HFFc6 (cell line): ENCODE results near the gene HECTD3. TPM values are rescaled to one million over a fixed set of nuclear protein-coding genes. Genes with fewer than 3 reads are reported as not detected.

Source experiments
- DNase-seq: peaks from one replicate; pipeline ENCODE4 v3.0.0-alpha.2; 2018
- H3K27ac Mint-ChIP-seq: 2 replicates; pipeline ENCODE4 v1.8.0; 2020; ENCODE audit warnings: mild to moderate bottlenecking, mixed read lengths
- H3K27me3 Mint-ChIP-seq: 2 replicates; pipeline ENCODE4 v1.8.0; 2021; ENCODE audit warnings: mild to moderate bottlenecking, moderate library complexity, mixed read lengths; ENCODE audit not compliant: insufficient read depth
- H3K36me3 Mint-ChIP-seq: 2 replicates; pipeline ENCODE4 v1.8.0; 2021; ENCODE audit warnings: low read depth, mixed read lengths
- H3K4me1 Mint-ChIP-seq: 2 replicates; pipeline ENCODE4 v1.8.0; 2020; ENCODE audit warnings: low read depth, mixed read lengths
- H3K4me3 Mint-ChIP-seq: 2 replicates; pipeline ENCODE4 v1.8.0; 2020; ENCODE audit warnings: mild to moderate bottlenecking, moderate library complexity, mixed read lengths
- H3K9me3 Mint-ChIP-seq: 2 replicates; pipeline ENCODE4 v1.8.0; 2020; ENCODE audit warnings: mild to moderate bottlenecking, mixed read lengths
- total RNA-seq, 6 experiments: library from RNA; stranded (reverse); fragmentation: NEBNext Ultra II Directional; extraction: Animal tissue kit (Norgen Biotek cat#: 25700); gene quantifications; 2 replicates in 1 of 6; 3 replicates in 5 of 6; pipeline ENCODE4 v1.2.3, GENCODE V29; 2021
- TF ChIP-seq, protein P1 (sequence below): fragments of 200-600 bp; sonication (generic); IDR thresholded peaks from 2 replicates; pipeline ENCODE4 v1.5.0; 2021; ENCODE audit warnings: antibody characterized with exemption, mild to moderate bottlenecking

HECTD3 gene
- total RNA-seq, 6 experiments from 2014 or later = 27.8 to 33.3 (median 31.5) TPM

DNA sequence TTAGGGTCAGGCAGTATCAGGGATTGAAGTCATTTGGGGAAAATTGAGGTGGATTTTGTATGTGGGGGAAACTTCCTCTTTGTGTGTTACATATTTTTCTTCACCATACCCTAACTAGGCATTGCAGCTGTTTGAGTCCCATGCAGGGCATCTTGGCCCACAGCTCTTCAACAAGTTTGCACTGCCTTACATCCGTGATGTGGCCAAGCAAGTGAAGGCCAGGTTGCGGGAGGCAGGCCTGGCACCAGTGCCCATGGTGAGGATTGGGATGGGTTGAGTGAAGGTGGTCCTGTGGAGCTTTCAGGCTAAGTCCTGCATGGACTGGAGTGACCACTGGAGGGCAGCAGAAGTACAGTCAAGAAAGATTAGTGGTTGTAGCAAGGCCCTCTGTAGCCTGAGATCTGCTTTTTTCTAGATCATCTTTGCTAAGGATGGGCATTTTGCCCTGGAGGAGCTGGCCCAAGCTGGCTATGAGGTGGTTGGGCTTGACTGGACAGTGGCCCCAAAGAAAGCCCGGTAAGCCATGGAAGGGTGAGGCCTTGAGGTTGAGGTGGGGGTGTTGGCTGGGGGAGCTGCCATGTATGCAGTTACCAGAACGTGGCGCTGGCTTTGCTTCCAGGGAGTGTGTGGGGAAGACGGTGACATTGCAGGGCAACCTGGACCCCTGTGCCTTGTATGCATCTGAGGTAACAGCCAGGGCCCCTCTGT, 3.4 kb upstream of the HECTD3 start:
- H3K27me3 Mint-ChIP-seq = no peaks in the 10 kb centered on the region
- peak overlapping the region; percentile 91 for H3K4me3 Mint-ChIP-seq
- no peaks in the 10 kb centered on the region for H3K9me3 Mint-ChIP-seq
- peak; percentile 84 for DNase-seq
- H3K4me1 Mint-ChIP-seq = peaks cover 45% of the 10 kb centered on the region
- TF ChIP-seq, protein P1, sequence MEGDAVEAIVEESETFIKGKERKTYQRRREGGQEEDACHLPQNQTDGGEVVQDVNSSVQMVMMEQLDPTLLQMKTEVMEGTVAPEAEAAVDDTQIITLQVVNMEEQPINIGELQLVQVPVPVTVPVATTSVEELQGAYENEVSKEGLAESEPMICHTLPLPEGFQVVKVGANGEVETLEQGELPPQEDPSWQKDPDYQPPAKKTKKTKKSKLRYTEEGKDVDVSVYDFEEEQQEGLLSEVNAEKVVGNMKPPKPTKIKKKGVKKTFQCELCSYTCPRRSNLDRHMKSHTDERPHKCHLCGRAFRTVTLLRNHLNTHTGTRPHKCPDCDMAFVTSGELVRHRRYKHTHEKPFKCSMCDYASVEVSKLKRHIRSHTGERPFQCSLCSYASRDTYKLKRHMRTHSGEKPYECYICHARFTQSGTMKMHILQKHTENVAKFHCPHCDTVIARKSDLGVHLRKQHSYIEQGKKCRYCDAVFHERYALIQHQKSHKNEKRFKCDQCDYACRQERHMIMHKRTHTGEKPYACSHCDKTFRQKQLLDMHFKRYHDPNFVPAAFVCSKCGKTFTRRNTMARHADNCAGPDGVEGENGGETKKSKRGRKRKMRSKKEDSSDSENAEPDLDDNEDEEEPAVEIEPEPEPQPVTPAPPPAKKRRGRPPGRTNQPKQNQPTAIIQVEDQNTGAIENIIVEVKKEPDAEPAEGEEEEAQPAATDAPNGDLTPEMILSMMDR = peak; percentile 94
- peaks cover 11% of the 10 kb centered on the region for H3K36me3 Mint-ChIP-seq
- H3K27ac Mint-ChIP-seq = peak overlapping the region; percentile 46; the same call in 1 of the 2 replicates

GRCh38 chr1:45013551-45014209, 2.6 kb upstream of the HECTD3 start:
- peak overlapping the region; percentile 91 for H3K4me3 Mint-ChIP-seq
- no peak for DNase-seq
- H3K4me1 Mint-ChIP-seq = peaks cover 48% of the 10 kb centered on the region
- peaks cover 16% of the 10 kb centered on the region for H3K36me3 Mint-ChIP-seq
- TF ChIP-seq, protein P1 = no peak
- H3K27me3 Mint-ChIP-seq = no peaks in the 10 kb centered on the region
- no peaks in the 10 kb centered on the region for H3K9me3 Mint-ChIP-seq
- peak overlapping the region; percentile 85; the same call in 1 of the 2 replicates for H3K27ac Mint-ChIP-seq

GRCh38 chr1:45012639-45013278, 1.6 kb upstream of the HECTD3 start:
- TF ChIP-seq, protein P1 = no peak
- Mint-ChIP-seq H3K27me3 (no peaks in the 10 kb centered on the region), H3K9me3 (no peaks in the 10 kb centered on the region), H3K4me3 (peak overlapping the region; percentile 91), H3K4me1 (peaks cover 48% of the 10 kb centered on the region), H3K27ac (peak overlapping the region; percentile 85), H3K36me3 (peaks cover 20% of the 10 kb centered on the region)
- DNase-seq = peak; percentile 66

GRCh38 chr1:45011837-45012638, 914 bp upstream of the HECTD3 start, which contains the start of gene UROD:
UROD (plus strand) TSS chr1:45012254; CDS start chr1:45012266, 12 bp downstream.
- Mint-ChIP-seq H3K4me3 (peak within 1 kb of the TSS; percentile 91), H3K27ac (peak within 1 kb of the TSS; percentile 85), H3K4me1 (peaks cover 48% of the 10 kb centered on the region), H3K9me3 (no peaks in the 10 kb centered on the region), H3K27me3 (no peaks in the 10 kb centered on the region), H3K36me3 (peaks cover 24% of the 10 kb centered on the region)
- TF ChIP-seq, protein P1 = no peak
- peak; percentile 93 for DNase-seq
